ENCODE measurements around the gene MMP11. TPM values are rescaled to one million over a fixed set of nuclear protein-coding genes. Genes with fewer than 3 reads are reported as not detected.

The MMP11 gene
- total and polyA plus RNA-seq, 2 of the 4 experiments (the other 2 are of a cell fraction) = 2.2 to 6.0 TPM

GRCh38 chr22:23790819-23791737 lies 18.4 kb downstream of the MMP11 start:
- Histone ChIP-seq H3K9me1 (ENCODE audit: insufficient read depth, low read length) (peaks cover 17% of the 10 kb centered on the region), H4K8ac (ENCODE audit: low read depth in 2 of 2, low read length in 2 of 2) (peak overlapping the region in 1 of 2 experiments; percentile 14; a peak in 1 of 4 replicates), H3K23ac (ENCODE audit: low read depth, low read length) (no peak overlapping the region), H3K56ac (ENCODE audit: extremely low read depth, insufficient read depth, low read length) (no peak overlapping the region), H2AK5ac (ENCODE audit: low read depth, low read length) (no peak overlapping the region), H3K36me3 (ENCODE audit: control insufficient read depth, insufficient read depth, low read length) (peaks cover 39% of the 10 kb centered on the region), H3K18ac (ENCODE audit: low read depth, low read length) (no peak overlapping the region), H2BK15ac (ENCODE audit: low read depth, low read length) (no peak overlapping the region), H3K4ac (ENCODE audit: low read depth, low read length) (no peak overlapping the region), H4K91ac (ENCODE audit: insufficient read depth, low read depth, low read length) (no peak overlapping the region), H3K4me1 (ENCODE audit: control insufficient read depth, insufficient read depth, low read length) (peaks cover 16% of the 10 kb centered on the region), H3K27ac (ENCODE audit: insufficient read depth, low read length) (peak overlapping the region; percentile 33; the same call in 1 of the 2 replicates), H4K5ac (ENCODE audit: low read depth, low read length) (no peak overlapping the region), H2BK20ac (ENCODE audit: low read depth, low read length) (no peak overlapping the region), H2BK120ac (ENCODE audit: low read depth, low read length) (no peak overlapping the region), H3K14ac (replicated peaks; ENCODE audit: low read depth, low read length) (no peak overlapping the region), H4K20me1 (ENCODE audit: insufficient read depth, low read length) (peaks cover 62% of the 10 kb centered on the region), H3K9me3 (ENCODE audit: control insufficient read depth, insufficient read depth, low read length) (no peaks in the 10 kb centered on the region), H3K27me3 (ENCODE audit: control insufficient read depth, insufficient read depth, low read length) (no peaks in the 10 kb centered on the region), H3K4me3 (ENCODE audit: insufficient read depth, low read depth, low read length) (no peak overlapping the region), H3K4me2 (ENCODE audit: low read depth, low read length) (peak overlapping the region; percentile 10; the same call in 1 of the 2 replicates), H2AK9ac (replicated peaks; ENCODE audit: low read depth, low read length, poor library complexity) (peak overlapping the region; percentile 52), H3K9ac (ENCODE audit: low read depth, low read length) (peak overlapping the region; percentile 9; the same call in 1 of the 2 replicates), H3K79me1 (ENCODE audit: low read depth in 1 of 2, low read length in 2 of 2) (peaks cover 47 to 64% of the 10 kb centered on the region in 2 experiments), H2BK5ac (ENCODE audit: low read depth, low read length, poor library complexity, severe bottlenecking) (no peak overlapping the region), H2AFZ (replicated peaks; ENCODE audit: low read length, poor library complexity) (no peak overlapping the region)
- intact Hi-C loops (cut with micrococcal nuclease) = no loop called here
- ATAC-seq (ENCODE audit: low read depth) (no peak), DNase-seq (peak; percentile 72)
- no TSS peak for BruUV-seq (replicated peaks)
- ChIA-PET POLR2A (ENCODE audit: unreplicated experiment) (no interaction called here), CTCF (no interaction called here)
- in situ Hi-C loops (cut with MboI; ENCODE audit: low sequenced_read_pairs) = no loop called here
- dilution Hi-C loops (cut with HindIII; ENCODE audit: low sequenced_read_pairs, unreplicated experiment) = no loop called here
- WGBS, 2 experiments (ENCODE audit: extremely low coverage in 2 of 2, insufficient read length in 1 of 2) = 71% methylated on average over 5 of the region's 11 CpGs; no CpG with 5 or more reads in 1 of the 2 experiments
- TF ChIP-seq SMC3 (IDR thresholded peaks at IDR 0.05; ENCODE audit: low read depth, low read length) (no peak), CEBPB (IDR thresholded peaks at IDR 0.05; ENCODE audit: low read depth, low read length) (no peak), RFX5 (IDR thresholded peaks at IDR 0.05; ENCODE audit: low read depth, low read length) (no peak), ELK1 (IDR thresholded peaks at IDR 0.05; ENCODE audit: borderline replicate concordance, low read depth, low read length) (no peak), BHLHE40 (IDR thresholded peaks at IDR 0.05; ENCODE audit: low read depth, low read length) (no peak), RAD21 (IDR thresholded peaks at IDR 0.05; ENCODE audit: low read length) (no peak), RCOR1 (IDR thresholded peaks at IDR 0.05; ENCODE audit: insufficient replicate concordance, low read length) (no peak), FOS (IDR thresholded peaks at IDR 0.05; ENCODE audit: low read depth, low read length) (no peak), CTCF (conservative IDR thresholded peaks at IDR 0.05; ENCODE audit: low read depth, low read length) (no peak), MAFK (IDR thresholded peaks at IDR 0.05; ENCODE audit: low read depth, low read length) (no peak), POLR2A (IDR thresholded peaks at IDR 0.05; ENCODE audit: low read depth, low read length) (no peak), MXI1 (IDR thresholded peaks at IDR 0.05; ENCODE audit: borderline replicate concordance, low read depth, low read length) (no peak), NFE2L2 (IDR thresholded peaks at IDR 0.05; ENCODE audit: low read depth, low read length) (no peak), CHD1 (IDR thresholded peaks at IDR 0.05; ENCODE audit: low read depth, low read length) (no peak), MAZ (IDR thresholded peaks at IDR 0.05; ENCODE audit: borderline replicate concordance, low read depth, low read length) (no peak)

All from IMR-90 (cell line).